HEK293 (cell line): ENCODE data around the gene SLC6A3.

ENCODE experiments used
- CTCF ChIA-PET: fragments of 350-600 bp; formaldehyde crosslinking; extraction: SDS; loops from one replicate; lab custom pipeline; 2021; ENCODE audit warnings: antibody characterized with exemption; lab: Yijun Ruan, JAX
- POLR2A ChIA-PET: fragments of 300-600 bp; formaldehyde crosslinking; extraction: SDS; loops from one replicate; lab custom pipeline; 2020; ENCODE audit warnings: antibody characterized with exemption, inconsistent platforms; lab: Yijun Ruan, JAX
- H3K27ac ChIP-seq: fragments of 200-500 bp; sonication (Bioruptor generic); 2 replicates; pipeline ENCODE4 v1.5.1; 2014; ENCODE audit warnings: low read depth, low read length, control low read depth, inconsistent platforms; ENCODE audit errors: extremely low read depth
- H3K36me3 ChIP-seq, 2 experiments: fragments of 200-500 bp in 1 of 2; sonication (Bioruptor generic) in 1 of 2; 1 replicate in 1 of 2; 2 replicates in 1 of 2; pipeline ENCODE4 v1.5.1; 2014 to 2017; ENCODE audit warnings: inconsistent platforms in 2 of 2, low read length in 2 of 2; ENCODE audit not compliant: control insufficient read depth in 2 of 2, insufficient read depth in 1 of 2
- H3K4me1 ChIP-seq: fragments of 200-500 bp; sonication (Bioruptor generic); 2 replicates; pipeline ENCODE4 v1.5.1; 2014; ENCODE audit warnings: mild to moderate bottlenecking, low read length, inconsistent platforms; ENCODE audit not compliant: control insufficient read depth, insufficient read depth
- H3K4me3 ChIP-seq: 2 replicates; pipeline ENCODE4 v1.5.1; 2011; ENCODE audit warnings: low read depth, mild to moderate bottlenecking, control low read depth, low read length, moderate library complexity
- H3K9me3 ChIP-seq: fragments of 200-500 bp; sonication (Bioruptor generic); 2 replicates; pipeline ENCODE4 v1.5.1; 2014; ENCODE audit warnings: low read depth, low read length, inconsistent platforms; ENCODE audit not compliant: control insufficient read depth, insufficient read depth
- BCL11B ChIP-seq: fragments of 450-650 bp; formaldehyde crosslinking; IDR thresholded peaks from 2 replicates; pipeline ENCODE4 v1.5.1; 2016; ENCODE audit warnings: low read depth, missing biosample characterization, missing genetic modification characterization
- CTCF ChIP-seq: fragments of 450-650 bp; formaldehyde crosslinking; IDR thresholded peaks from 2 replicates; pipeline ENCODE4 v1.5.1; 2016; ENCODE audit warnings: missing biosample characterization, missing genetic modification characterization
- FEZF1 ChIP-seq: fragments of 450-650 bp; formaldehyde crosslinking; IDR thresholded peaks from 2 replicates; pipeline ENCODE4 v1.5.1; 2016; ENCODE audit warnings: missing biosample characterization, missing genetic modification characterization
- HOXA7 ChIP-seq: sonication (generic); formaldehyde crosslinking; IDR thresholded peaks from 2 replicates; pipeline ENCODE4 v1.8.1; 2022; ENCODE audit warnings: missing genetic modification reagents, borderline replicate concordance
- RBAK ChIP-seq: fragments of 450-650 bp; formaldehyde crosslinking; IDR thresholded peaks from 2 replicates; pipeline ENCODE4 v1.5.1; 2016; ENCODE audit warnings: missing biosample characterization, missing genetic modification characterization
- REPIN1 ChIP-seq: fragments of 450-650 bp; formaldehyde crosslinking; IDR thresholded peaks from 2 replicates; pipeline ENCODE4 v1.5.1; 2017; ENCODE audit warnings: missing biosample characterization, missing genetic modification characterization, low read depth
- SETDB1 ChIP-seq: IDR thresholded peaks from one replicate; pipeline ENCODE4 v1.6.1; 2017; ENCODE audit warnings: mild to moderate bottlenecking, low read length, moderate library complexity, mixed read lengths; ENCODE audit not compliant: insufficient read length
- ZNF138 ChIP-seq: fragments of 450-650 bp; formaldehyde crosslinking; IDR thresholded peaks from 2 replicates; pipeline ENCODE4 v1.5.1; 2016; ENCODE audit warnings: missing biosample characterization, missing genetic modification characterization, borderline replicate concordance
- ZNF157 ChIP-seq: fragments of 450-650 bp; formaldehyde crosslinking; IDR thresholded peaks from 2 replicates; pipeline ENCODE4 v1.5.1; 2016; ENCODE audit warnings: missing biosample characterization, missing genetic modification characterization
- ZNF184 ChIP-seq: fragments of 450-650 bp; IDR thresholded peaks from 2 replicates; pipeline ENCODE4 v1.5.1; 2018; ENCODE audit warnings: missing biosample characterization, mild to moderate bottlenecking, missing genetic modification characterization
- ZNF23 ChIP-seq: fragments of 450-650 bp; formaldehyde crosslinking; IDR thresholded peaks from 2 replicates; pipeline ENCODE4 v1.5.1; 2016; ENCODE audit warnings: missing biosample characterization, missing genetic modification characterization, borderline replicate concordance
- ZNF488 ChIP-seq: fragments of 450-650 bp; formaldehyde crosslinking; IDR thresholded peaks from 2 replicates; pipeline ENCODE4 v1.5.1; 2016; ENCODE audit warnings: missing biosample characterization, missing genetic modification characterization
- ZNF518A ChIP-seq: fragments of 450-650 bp; formaldehyde crosslinking; conservative IDR thresholded peaks from 2 replicates; pipeline ENCODE4 v1.5.1; 2016; ENCODE audit warnings: low read depth, missing biosample characterization, missing genetic modification characterization
- ZNF521 ChIP-seq: fragments of 450-650 bp; formaldehyde crosslinking; IDR thresholded peaks from 2 replicates; pipeline ENCODE4 v1.5.1; 2017; ENCODE audit warnings: missing biosample characterization, mild to moderate bottlenecking, missing genetic modification characterization
- ZNF544 ChIP-seq: fragments of 450-650 bp; formaldehyde crosslinking; IDR thresholded peaks from 2 replicates; pipeline ENCODE4 v1.5.0; 2017; ENCODE audit warnings: missing biosample characterization, missing genetic modification characterization
- ZNF596 ChIP-seq: fragments of 450-650 bp; IDR thresholded peaks from 2 replicates; pipeline ENCODE4 v1.5.0; 2018; ENCODE audit warnings: missing biosample characterization, mild to moderate bottlenecking, missing genetic modification characterization, moderate library complexity

Gene SLC6A3

GRCh38 chr5:1428107-1428506 lies 17.1 kb downstream of the SLC6A3 start:
- peaks cover 4% of the 10 kb centered on the region for H3K9me3 ChIP-seq
- CTCF ChIA-PET: no interaction called here
- H3K36me3 ChIP-seq: no peaks in the 10 kb centered on the region
- H3K4me3 ChIP-seq: no peak overlapping the region
- no peak overlapping the region for H3K27ac ChIP-seq
- POLR2A ChIA-PET: no interaction called here
- H3K4me1 ChIP-seq: no peaks in the 10 kb centered on the region
- TF ChIP-seq ZNF518A (tag by site-specific recombination) (no peak), SETDB1 (peak; percentile 90)
- TF ChIP-seq, all 188 proteins: peak for 1

- Histone ChIP-seq H3K36me3 (no peaks in the 10 kb centered on the region), H3K27ac (no peak overlapping the region), H3K9me3 (peaks cover 4% of the 10 kb centered on the region), H3K4me1 (no peaks in the 10 kb centered on the region), H3K4me3 (no peak overlapping the region)
- POLR2A ChIA-PET: no interaction called here
- TF ChIP-seq ZNF596 (tag by site-specific recombination) (no peak), ZNF157 (tag by site-specific recombination) (no peak), ZNF544 (tag by site-specific recombination) (no peak), CTCF (tag by site-specific recombination) (no peak), FEZF1 (tag by site-specific recombination) (no peak), BCL11B (tag by site-specific recombination) (no peak), RBAK (tag by site-specific recombination) (no peak), ZNF521 (tag by site-specific recombination) (no peak), HOXA7 (CRISPR knock-in tag) (no peak), ZNF184 (tag by site-specific recombination) (no peak), REPIN1 (tag by site-specific recombination) (no peak), ZNF138 (no peak), ZNF488 (tag by site-specific recombination) (no peak), ZNF23 (tag by site-specific recombination) (no peak)
- CTCF ChIA-PET: interaction anchor here (1.0 kb wide), 1 partner anchor 136 kb away, joined by 3 read pairs; no protein-coding TSS in a partner anchor
These were observed 20.5 kb downstream of the SLC6A3 start for GRCh38 chr5:1424716-1425115.
